Stimulated activated CD8-positive, alpha-beta memory T cell treated with anti-CD3 and anti-CD28 coated beads, Interleukin-7, amount 100 ng/mL, for 1 hour (primary cell): ENCODE measurements around the gene TTC28.
"Not testable (repeated sequence)": the region's sequence is repeated elsewhere in the genome, so short reads cannot be mapped to it uniquely, and the experiment has no call there.

Source experiments
- DNase-seq, 2 donors: peaks; one replicate each; pipeline ENCODE4 v3.0.0-alpha.2; 2020; ENCODE audit warnings: low read depth in 2 of 2

The TTC28 gene

DNA sequence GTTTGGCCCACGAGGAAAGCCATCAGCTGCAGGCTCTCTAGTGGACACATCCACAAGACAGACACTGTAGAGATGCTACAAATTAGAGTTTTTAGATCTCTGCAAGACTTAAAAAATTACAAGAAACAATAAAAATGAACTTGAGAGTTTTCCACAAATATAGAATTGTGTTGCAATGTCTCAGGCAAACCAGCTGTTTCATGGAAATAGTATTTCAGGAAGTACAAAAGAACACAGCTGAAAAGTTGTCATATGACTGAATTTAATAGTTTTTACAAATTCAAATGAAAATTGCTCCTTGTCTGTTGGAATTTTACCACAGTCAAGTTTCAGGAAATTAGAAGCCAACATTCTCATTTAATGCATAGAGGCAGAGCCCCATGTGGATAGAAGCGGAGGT is 576.0 kb downstream of the TTC28 start:
- DNase-seq, result no peak

DNA sequence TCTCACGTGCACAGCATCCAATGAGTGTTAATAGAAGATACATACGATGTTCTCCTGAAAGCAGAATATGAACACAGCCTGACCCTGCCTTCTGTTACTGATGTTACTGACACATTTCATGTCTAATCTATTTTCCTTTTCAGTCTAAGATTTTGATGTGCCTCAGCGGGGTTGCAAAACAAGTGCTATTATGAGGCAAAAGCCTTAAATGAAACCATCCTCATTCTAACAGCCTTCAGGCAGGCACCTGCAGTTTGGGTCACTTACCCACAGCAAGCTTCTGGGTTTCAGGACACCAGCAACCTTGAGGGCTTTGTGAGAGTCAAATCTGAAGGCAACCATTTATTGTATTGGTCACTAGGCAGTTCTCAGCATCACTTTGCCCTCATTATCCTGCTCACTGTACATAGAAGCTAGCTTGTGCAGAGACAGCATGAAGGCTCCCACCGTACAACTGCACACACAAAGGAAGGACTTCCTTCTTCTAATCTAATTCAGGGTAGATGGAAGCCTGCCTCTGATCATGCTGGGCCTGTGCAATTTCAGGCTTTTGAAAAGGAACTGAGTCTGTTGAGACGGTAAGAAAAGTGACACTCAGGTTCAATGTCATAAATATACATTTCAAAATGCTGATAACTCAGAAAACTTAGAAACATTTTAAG is 577.4 kb downstream of the TTC28 start:
- no peak for DNase-seq

DNA sequence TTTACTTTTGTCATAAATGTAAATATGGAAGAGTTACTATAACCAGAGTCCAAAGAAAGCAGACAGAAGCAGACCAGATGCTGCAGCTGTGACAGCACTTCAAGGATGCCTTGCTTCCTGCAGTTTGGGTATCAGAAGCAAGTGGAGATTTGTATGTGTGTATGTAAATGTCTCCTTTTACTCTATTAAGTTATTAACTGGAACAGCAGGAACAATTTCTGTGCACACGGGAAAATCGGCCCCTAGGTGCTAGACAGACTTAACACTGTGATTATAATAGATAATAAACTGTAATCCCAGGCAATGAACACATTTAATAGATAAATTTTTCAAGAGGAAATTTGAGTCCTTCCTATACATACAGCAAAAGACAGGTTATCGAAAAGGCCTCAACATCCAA is 582.0 kb downstream of the TTC28 start:
- DNase-seq, result no peak

DNA sequence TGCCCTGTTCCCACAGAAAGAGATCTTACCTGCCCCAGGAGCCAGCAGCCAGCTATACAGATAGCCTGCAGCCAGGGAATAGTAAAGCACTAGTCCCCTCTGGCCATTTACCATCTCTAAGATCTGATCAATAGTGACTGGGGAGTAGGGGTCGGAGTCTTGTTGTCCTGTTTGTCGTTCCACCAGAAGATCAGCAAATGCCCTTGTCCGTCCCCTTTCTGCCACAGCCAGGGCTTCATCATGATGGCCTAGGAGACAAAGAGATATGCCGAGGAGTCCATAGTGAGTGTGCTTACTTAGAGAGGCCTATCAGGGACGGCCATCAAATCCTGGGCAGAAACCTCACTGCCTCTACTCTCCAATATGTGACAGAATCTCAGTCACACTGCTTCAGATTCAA is 583.5 kb downstream of the TTC28 start:
- DNase-seq, result no peak

DNA sequence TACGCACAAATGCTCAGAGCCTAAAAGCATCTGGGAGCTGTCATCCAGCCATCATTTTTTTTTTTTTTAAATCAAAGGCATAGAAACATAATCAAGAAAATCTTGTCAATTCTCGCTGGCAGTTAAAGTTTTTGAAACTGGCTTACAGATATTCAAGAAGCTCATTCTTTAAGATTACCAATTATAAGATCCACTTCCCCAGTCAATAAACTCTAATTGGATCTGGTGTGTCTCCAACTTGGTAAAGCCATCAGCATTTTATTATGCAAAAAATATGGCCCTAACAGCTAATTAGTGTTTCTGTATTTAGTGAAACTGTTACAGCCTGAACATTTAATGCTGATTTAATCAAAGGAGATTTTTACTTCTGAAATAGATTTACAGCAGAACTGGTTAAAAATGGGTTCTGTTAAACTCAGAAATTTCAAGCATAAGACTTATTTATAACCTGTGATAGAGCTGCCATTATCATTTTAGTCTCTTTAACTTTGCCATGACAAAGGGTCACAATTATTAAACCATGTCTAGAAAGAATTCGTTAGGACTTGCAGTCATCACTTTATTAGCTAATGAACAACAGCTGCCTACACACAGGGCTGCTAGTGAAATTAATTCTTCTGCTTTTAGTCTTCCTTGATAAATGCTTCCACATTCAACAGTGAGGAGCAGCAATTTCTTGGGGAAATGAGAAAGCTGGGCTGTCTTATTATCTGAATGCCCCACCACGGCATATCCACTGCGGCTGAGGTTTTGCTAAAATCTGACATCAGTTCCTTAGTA is 584.1 kb downstream of the TTC28 start:
- DNase-seq, result no peak

DNA sequence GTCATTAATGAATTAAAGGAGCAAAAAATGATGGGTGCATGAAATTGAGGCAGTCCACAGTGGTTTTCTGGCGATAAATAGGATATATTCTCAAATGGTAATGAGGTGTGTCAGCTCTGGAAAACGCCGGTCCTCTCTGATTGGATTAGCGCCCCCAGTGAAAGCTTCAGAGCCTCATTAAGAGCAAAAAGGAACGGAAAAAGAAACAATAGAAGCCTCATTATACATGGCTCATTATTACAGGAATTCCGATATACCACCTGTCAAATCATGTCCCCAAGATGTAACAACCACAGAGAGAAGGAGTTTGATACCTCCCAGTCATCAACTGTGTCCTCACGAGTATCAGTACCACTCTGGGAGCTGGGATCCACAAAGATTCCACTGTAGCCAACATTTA is 584.9 kb downstream of the TTC28 start:
- no peak for DNase-seq

DNA sequence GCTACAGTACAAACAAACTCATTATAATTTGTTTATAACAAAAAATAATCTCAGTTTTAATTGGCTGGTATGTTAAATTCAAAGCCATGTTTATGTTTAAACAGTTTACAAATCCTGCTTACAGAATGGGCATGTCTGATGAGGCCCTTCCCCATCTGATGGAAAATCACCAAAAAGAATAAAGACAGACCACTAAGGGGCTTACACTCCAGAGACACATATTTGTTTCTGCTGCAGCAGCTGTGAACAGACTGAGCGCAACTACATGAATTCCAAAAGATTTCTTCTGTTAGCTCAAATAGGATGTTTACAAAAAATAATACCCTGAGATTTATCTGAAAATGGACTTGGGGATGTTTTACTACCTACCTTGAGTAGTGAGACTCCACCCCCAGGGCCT is 585.9 kb downstream of the TTC28 start:
- no peak for DNase-seq

DNA sequence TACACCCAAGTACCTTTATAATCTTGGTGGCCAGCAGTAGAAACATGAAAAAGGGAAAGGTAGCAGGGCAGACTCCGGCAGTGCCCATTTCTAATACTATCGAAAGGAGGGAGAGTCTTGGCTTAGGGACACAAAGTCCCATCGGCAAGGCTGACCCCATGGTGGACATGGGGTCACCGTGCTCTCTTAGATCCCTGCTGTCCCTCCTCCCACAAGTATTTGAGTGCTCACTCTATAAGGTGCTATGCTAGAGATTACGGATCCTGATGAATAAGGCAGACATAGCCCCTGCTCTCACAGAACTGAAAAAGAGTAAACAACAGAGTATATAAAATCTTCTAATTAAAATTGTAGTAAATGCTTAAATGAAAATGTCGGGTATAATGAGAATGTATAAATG is 588.2 kb downstream of the TTC28 start:
- DNase-seq, result no peak

DNA sequence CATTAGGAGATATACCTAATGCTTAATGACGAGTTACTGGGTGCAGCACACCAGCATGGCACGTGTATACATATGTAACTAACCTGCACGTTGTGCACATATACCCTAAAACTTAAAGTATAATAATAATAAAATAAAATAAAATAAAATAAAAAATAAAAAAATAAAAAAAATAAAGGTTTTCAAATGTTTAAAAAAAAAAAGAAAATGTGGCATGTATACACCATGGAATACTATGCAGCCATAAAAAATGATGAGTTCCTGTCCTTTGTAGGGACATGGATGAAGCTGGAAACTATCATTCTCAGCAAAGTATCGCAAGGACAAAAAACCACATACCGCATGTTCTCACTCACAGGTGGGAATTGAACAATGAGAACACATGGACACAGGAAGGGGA is 590.1 kb downstream of the TTC28 start:
- not testable (repeated sequence) for DNase-seq

DNA sequence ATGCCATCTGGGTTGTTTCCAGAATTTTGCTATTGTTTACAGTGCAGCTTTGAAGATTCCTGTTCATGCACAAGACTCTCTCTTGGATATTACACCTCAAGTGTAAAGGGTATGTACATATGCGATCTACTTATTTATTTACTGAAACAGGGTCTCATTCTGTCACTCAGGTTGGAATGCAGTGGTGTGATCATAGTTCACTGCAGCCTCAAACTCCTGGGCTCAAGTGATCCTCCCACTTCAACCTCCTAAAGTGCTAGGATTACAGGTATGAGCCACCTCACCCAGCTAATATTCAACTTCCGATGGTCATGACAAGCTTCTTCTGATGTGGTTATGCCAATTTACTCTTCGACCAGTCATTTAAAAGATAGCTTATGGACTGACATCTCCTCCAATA is 602.5 kb downstream of the TTC28 start:
- no peak for DNase-seq

DNA sequence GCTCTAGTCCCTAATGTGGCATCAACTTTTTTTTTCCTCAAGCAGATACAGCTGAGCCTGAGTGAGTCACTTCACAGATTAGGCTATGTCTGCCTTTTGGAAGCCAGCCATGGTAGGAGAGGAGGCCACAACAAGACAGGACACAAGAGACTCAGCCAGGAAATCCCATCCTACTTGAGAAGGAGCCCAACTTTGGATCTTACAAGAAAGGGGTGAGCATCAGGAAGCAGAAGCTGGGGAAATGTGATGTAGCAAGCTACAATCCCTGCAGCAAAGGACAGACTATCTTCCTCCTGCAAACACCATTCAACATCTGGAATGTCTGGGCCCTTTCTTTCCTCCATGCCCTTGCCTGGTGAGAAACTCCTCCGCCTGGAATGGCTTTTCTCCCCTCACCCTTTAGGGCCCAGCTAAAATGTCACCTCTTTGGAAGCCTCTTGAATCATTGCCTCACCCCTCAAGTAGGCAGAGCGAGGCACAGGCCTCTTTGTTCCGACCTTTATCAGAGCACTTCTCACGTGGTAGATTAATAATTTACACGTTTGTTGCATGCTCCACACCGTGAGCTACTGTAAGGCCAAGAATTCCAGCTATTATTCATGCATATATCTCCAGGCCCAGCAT is 604.2 kb downstream of the TTC28 start:
- no peak for DNase-seq

DNA sequence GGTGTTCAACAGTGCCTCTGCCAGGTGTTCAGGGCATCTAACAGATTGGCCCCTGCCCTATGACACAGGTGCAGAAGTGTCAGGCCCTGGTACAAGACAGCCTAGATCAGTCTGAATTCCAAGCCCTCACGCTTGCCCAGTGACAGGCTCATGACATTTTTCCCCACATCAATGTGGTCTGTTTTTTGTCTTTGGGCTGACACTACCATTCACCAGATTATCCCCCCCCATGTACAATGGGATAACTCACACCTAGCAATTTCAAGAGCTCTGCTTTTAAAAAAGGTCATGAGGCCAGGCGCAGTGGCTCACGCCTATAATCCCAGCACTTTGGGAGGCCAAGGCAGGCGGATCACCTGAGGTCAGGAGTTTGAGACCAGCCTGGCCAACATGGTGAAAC is 605.1 kb downstream of the TTC28 start:
- no peak for DNase-seq

DNA sequence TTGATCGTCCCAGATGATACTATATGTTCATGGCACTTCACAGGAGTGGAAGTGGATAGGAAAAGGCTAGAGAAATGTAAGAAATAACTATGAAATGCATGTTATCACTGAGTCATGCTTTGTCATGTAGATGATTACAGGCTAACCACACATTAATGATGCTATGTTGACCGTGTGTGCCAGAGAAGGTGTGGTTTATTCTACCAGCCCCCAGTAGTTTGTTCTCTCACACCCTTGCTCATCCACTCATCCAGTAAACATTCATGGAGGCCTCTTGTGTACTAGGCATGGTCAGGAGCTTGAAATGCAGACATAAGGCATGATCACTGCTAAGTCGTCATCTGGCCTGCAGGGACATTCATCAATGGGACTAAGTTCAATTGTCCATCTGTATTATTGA is 607.6 kb downstream of the TTC28 start:
- DNase-seq, result no peak

DNA sequence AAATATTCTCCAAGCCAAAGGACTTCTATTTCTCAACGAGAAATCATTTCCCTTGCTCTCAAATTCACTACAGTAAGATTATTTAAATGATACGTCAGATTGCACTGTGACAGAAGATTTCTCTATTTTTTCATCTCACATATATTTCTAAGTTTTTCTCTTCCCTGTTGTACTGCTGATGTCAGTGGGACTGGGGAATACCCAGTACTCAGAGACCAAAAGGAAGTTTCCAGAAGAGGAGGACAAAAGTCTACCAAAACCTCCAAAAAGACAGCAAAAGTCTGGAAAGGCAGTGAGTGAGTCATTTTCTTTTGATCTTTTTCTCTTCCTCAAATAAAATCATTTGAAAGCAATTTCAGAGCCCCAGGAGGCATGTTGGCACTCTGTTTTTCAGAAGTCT is 610.8 kb downstream of the TTC28 start:
- no peak for DNase-seq

DNA sequence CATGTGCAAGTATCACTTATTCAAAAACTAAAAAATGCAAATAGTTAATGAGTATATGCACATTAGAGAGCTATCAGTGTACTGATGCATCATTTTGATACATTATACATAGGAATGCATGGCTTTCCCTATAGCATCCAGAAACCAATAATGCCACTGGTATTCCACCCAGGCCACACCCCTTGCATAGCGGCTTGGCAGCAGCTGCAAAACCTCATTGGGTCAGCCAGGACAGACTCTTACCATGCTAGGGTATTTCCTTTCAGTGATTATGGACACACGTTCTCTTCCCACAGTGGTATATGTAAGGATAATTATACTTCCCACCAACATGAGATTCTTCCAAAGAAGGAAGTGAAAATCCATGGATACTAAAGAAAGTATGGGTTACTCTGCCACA is 614.7 kb downstream of the TTC28 start:
- DNase-seq, result no peak

DNA sequence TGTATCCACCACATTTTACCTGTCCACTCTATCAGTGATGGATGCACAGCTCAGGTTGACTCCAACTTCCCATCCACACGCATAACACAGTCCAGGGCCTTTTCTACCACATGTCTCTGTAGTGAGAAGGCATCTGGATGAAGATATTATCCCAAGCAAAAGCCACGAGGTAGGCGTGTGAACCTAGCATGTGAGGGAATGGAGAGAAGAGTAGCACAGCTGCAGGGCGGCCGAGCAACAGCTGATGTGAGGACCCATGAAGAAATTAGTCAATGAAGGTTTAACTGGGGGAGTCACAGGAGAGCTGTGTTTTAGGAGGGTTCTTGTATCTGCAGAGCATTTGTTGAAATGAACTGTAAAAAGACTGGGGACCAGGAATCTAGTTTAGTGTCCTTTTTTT is 616.0 kb downstream of the TTC28 start:
- no peak for DNase-seq

DNA sequence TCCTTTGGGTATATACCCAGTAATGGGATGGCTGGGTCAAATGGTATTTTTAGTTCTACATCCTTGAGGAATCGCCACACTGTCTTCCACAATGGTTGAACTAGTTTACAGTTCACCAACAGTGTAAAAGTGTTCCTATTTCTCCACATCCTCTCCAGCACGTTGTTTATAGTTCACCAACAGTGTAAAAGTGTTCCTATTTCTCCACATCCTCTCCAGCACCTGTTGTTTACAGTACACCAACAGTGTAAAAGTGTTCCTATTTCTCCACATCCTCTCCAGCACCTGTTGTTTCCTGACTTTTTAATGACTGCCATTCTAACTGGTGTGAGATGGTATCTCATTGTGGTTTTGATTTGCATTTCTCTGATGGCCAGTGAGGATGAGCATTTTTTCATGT is 619.0 kb downstream of the TTC28 start:
- DNase-seq, result not testable (repeated sequence)

DNA sequence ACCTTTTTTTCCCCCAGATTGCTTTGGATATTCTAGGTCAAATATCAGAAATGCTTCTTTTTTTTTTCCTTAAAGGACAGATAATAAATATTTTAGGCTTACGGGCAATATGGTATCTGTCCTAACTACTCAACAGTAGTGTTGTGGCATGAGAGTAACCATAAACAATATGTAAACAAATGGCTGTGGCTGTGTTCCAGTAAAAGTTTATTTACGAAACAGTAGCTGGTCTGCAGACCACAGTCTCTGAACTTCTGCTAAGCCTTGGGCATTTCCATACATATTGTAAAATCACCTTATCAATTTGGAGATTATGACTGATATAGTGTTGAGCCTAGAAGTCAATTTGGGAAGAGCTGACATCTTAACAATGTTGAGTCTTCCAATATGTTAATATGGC is 621.6 kb downstream of the TTC28 start:
- no peak for DNase-seq

DNA sequence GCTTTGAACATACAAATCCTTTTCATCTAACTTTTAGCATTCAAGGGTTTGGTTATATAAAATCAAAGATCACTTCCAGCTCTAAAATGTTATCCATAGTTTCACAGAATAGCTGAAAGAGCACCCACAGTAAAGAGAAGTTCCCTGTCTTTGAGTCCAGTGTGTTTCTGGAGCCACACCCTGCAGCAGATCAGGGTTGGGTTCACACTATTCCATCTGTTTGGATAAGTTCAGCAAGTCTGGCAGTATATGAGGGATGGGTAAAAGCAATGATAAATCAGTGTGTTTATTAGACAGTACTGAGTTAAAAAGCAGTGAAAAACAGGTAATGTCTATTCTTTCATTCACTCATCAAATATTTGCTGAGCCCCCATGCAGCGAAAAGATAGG is 624.8 kb downstream of the TTC28 start:
- DNase-seq, result no peak

DNA sequence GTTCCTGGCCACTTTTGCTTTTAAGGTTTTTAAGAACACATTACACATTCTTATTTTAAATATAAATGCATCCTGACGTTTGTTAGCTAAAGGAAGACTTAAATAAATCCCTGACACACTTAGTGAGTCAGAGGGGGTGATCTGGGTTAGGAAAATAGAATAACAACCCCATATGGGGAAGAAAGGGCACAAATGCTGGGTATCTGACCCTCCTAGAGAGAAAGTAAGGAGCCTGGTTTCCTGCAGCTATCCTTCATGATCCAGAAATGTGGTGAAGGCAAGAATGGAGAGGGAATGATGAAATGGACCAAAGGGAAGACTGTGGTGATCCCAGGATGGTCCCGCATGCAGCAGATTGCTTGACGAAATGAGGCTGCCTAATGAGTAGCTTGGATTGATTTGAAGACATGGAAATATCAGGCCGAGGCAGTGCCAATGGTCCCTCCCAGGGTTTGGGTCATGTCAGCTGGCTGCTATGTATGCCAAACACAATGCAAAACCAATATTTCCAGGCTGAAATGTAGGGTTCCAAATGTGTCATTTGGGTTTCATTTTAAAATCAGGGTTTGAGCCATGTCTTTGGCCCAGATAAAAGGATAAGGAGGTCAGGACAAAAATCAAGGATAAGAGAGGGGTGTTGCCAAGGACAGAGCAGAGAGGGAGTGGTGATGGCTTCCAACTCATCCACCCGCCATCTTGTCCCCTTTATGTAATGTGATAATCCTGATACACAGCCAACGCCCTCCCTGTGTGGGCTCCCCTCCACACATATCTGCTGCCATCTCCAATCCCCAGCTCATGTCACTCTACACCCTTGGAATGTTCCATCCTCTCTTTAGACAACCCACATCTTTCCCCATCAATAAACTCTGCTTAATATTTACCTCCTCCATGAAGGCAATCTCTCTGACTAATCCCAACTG is 625.5 kb downstream of the TTC28 start:
- DNase-seq, result no peak

DNA sequence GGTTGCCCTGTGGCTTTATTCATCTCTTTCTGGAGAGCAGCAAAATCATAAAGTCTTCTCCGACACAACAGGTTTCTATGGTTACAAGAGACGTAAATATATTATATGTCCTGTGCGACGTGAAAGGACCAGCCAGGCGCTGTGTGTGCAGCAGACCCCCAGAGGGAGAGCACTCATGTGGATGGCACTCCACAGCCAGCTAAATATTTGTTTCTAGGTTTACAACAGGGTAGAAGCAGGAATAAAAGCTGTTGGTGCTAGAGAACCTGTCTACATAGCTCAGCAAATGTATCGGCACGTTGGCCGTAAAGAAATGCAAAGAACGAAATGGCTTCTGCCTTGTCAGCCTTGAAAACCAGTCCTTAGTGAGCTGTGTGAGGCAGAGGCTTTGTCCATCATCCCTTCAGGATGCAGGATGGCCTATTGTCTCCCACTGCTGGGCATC is 626.8 kb downstream of the TTC28 start:
- no peak for DNase-seq

DNA sequence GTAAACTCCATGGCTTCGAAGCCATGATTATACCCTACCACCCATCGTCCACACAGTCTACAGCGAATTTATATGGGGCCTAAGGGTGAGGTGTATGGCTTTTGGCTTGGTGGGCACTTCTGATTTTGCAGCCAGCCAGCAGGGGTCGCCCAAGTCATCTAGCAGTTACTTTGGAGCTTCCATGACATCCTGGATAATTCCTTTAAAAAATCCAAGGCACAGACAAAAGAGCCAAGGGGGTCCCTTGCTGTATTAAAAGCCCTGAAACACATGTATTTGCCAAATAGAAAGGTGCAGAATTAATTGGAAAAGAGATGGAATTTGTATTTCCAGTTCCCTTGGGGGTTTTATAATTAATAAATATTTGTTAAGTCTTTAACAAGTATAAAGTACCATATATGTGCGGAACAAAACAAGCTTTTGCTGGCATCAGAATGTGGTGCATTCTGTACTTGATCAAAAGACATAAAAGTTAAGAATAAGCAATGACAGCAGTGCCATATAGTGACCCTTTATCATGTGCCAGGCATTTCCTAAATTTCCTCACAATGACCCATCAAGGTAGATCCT is 627.8 kb downstream of the TTC28 start:
- no peak for DNase-seq
